Muscle of leg (tissue), 11 donors: ENCODE results near the gene BLOC1S2. TPM values are rescaled to one million over a fixed set of nuclear protein-coding genes. Genes with fewer than 3 reads are reported as not detected.
"Not testable (repeated sequence)": the region's sequence is repeated elsewhere in the genome, so short reads cannot be mapped to it uniquely, and the experiment has no call there.

Experiments
- DNase-seq: peaks from one replicate; pipeline ENCODE4 v3.0.0; 2013
- H3K27ac ChIP-seq: one replicate; pipeline ENCODE4 v1.5.1; 2013; ENCODE audit warnings: mild to moderate bottlenecking, low read length, control low read depth
- H3K27me3 ChIP-seq: one replicate; pipeline ENCODE4 v1.6.1; 2013; ENCODE audit warnings: low read length; ENCODE audit not compliant: control insufficient read depth, insufficient read depth
- H3K36me3 ChIP-seq: one replicate; pipeline ENCODE4 v1.6.1; 2013; ENCODE audit warnings: low read length; ENCODE audit not compliant: control insufficient read depth, insufficient read depth
- H3K4me1 ChIP-seq: one replicate; pipeline ENCODE4 v1.6.1; 2013; ENCODE audit warnings: low read length; ENCODE audit not compliant: control insufficient read depth, insufficient read depth
- H3K4me3 ChIP-seq: one replicate; pipeline ENCODE4 v1.5.1; 2013; ENCODE audit warnings: low read length, control low read depth
- H3K9me3 ChIP-seq: replicated peaks from 2 replicates; pipeline ENCODE4 v1.6.1; 2013; ENCODE audit warnings: low read depth, low read length; ENCODE audit not compliant: control insufficient read depth
- WGBS: methylation state at CpG from one replicate; pipeline ENCODE4 v1.1.5; 2013; ENCODE audit warnings: missing lambda C conversion rate; ENCODE audit not compliant: insufficient coverage; 5-methylcytosine and 5-hydroxymethylcytosine counted together
- polyA plus RNA-seq, 8 donors: library from polyadenylated mRNA; unstranded; fragments of 120-200 nt; gene quantifications; one replicate each; pipeline versions ENCODE4 v1.2.1 to v1.2.3, GENCODE V29; 2013; ENCODE audit warnings: inconsistent platforms in 1 of 8, low replicate concordance in 1 of 8; ENCODE audit not compliant: insufficient read length in 8 of 8, insufficient read depth in 1 of 8
- total RNA-seq: library from RNA; stranded (reverse); fragments of 120-200 nt; gene quantifications from one replicate; pipeline ENCODE4 v1.2.4, GENCODE V29; 2013

Gene BLOC1S2
- total and polyA plus RNA-seq, 9 donors: 22.7 to 32.7 (median 26.0) TPM

DNA sequence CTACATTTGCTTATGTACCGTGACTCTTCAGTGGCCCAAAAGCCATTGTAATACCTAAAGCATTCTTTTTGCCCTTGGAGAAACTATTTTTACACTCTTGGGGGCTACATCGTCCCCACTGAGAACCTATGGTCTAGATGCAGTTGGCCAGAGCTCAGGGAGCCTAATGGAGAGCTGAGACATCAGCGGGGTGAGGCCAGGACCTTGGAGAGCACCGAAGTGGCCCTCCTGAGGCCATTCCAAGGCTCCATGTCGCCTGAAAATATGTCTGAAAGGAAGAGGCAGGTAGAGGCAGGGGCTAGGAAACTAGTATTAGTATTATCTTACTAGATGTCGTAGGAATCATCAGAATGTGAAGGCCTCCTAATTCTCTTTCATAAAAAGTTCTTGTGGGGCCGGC lies 38.7 kb upstream of the BLOC1S2 start:
- H3K9me3 ChIP-seq: no peaks in the 10 kb centered on the region
- no peak overlapping the region for H3K27ac ChIP-seq
- no peak for DNase-seq
- H3K36me3 ChIP-seq: no peaks in the 10 kb centered on the region
- H3K4me3 ChIP-seq: no peak overlapping the region
- H3K27me3 ChIP-seq: peaks cover 14% of the 10 kb centered on the region
- H3K4me1 ChIP-seq: peaks cover 5% of the 10 kb centered on the region
- WGBS: 30% methylated on average over 4 of the region's 7 CpGs

DNA sequence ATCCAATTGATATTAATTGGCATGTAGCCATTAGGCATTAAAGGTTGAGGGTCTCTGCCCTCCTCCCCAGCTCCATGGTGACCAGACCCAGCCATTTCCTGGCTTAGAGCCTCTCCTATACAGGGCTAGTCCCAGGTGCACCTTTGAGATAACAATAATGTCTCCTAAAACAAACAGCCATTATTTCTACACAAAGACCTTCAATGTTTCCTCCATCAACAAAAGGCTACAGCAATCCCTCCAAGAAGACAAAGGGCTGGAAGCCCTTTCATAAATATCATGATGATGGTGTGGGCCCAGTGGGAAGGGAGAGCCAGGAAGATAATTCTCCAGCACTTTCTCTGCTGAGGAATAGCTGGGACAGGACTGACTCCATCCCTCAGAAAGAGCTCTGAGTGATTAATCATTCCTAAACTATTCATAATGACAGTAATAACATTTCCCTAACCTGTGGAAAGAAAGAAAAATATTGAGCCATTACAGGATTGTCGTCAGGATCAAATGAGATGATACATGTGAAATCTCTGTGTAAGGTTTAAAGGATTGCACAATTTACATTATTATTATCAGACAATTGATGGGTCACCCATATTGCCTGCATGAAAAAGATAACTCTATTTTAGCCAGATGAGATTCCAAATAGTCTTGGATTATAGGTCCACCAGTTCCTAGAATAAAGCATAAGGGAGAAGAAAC lies 33.4 kb upstream of the BLOC1S2 start:
- Histone ChIP-seq H3K4me1 (no peaks in the 10 kb centered on the region), H3K9me3 (no peaks in the 10 kb centered on the region), H3K27ac (no peak overlapping the region), H3K4me3 (no peak overlapping the region), H3K27me3 (peaks cover 2% of the 10 kb centered on the region), H3K36me3 (no peaks in the 10 kb centered on the region)
- WGBS: no CpG with 5 or more reads among the region's 1 CpG
- DNase-seq: no peak

DNA sequence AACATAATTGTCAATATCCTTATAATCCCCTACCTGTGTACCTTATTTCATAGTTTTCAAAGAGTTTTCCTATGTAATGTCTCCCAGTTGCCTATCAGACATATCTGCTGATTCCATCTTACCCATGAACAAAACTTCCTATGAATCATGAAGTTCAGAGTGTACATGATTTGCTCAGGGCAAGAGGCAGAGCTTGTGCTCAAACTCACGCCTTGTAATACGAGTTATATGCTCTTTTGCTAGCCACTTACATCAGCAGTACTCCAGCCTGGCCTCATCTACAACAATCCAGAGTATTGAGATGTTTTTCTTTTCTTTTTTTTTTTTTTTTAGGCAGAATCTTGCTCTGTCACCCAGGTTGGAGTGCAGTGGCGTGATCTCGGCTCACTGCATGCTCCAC lies 31.7 kb upstream of the BLOC1S2 start:
- Histone ChIP-seq H3K27me3 (peaks cover 6% of the 10 kb centered on the region), H3K27ac (no peak overlapping the region), H3K36me3 (no peaks in the 10 kb centered on the region), H3K4me3 (no peak overlapping the region), H3K9me3 (no peaks in the 10 kb centered on the region), H3K4me1 (no peaks in the 10 kb centered on the region)
- WGBS: no CpG with 5 or more reads among the region's 4 CpGs
- no peak for DNase-seq

DNA sequence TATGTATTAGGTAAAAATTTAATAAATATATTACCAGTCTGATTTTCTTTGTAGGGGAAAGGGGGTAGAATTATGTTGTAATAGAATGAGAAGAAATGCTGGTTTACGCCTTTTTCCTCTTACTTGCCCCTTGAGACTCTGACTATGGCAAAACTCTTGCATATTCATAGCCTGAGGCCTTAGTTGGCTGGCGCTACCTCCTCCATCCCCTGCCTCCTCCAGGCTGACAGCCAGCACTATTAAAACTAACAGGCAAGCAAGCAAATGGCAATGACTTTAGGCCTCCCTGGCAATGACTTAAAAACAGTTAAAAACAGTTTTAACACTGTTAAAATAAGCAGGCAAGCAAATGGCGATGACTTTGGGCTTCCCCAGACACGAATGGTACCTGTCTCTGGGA lies 29.1 kb upstream of the BLOC1S2 start:
- no peak overlapping the region for H3K27ac ChIP-seq
- peaks cover 6% of the 10 kb centered on the region for H3K27me3 ChIP-seq
- no peak overlapping the region for H3K4me3 ChIP-seq
- no peaks in the 10 kb centered on the region for H3K36me3 ChIP-seq
- H3K9me3 ChIP-seq: no peaks in the 10 kb centered on the region
- 71% methylated on average over 3 of the region's 4 CpGs for WGBS
- no peak for DNase-seq
- no peaks in the 10 kb centered on the region for H3K4me1 ChIP-seq

GRCh38 chr10:100311298-100311697 lies 24.8 kb upstream of the BLOC1S2 start:
- H3K27me3 ChIP-seq: peaks cover 10% of the 10 kb centered on the region
- WGBS: no CpG with 5 or more reads among the region's 4 CpGs
- H3K4me3 ChIP-seq: no peak overlapping the region
- no peaks in the 10 kb centered on the region for H3K4me1 ChIP-seq
- no peaks in the 10 kb centered on the region for H3K9me3 ChIP-seq
- H3K27ac ChIP-seq: no peak overlapping the region
- no peak for DNase-seq
- no peaks in the 10 kb centered on the region for H3K36me3 ChIP-seq

- no CpG with 5 or more reads among the region's 3 CpGs for WGBS
- Histone ChIP-seq H3K27ac (no peak overlapping the region), H3K4me1 (no peaks in the 10 kb centered on the region), H3K36me3 (no peaks in the 10 kb centered on the region), H3K27me3 (peaks cover 10% of the 10 kb centered on the region), H3K4me3 (no peak overlapping the region), H3K9me3 (no peaks in the 10 kb centered on the region)
- DNase-seq: no peak
Measured at GRCh38 chr10:100307684-100308083, 21.2 kb upstream of the BLOC1S2 start.

DNA sequence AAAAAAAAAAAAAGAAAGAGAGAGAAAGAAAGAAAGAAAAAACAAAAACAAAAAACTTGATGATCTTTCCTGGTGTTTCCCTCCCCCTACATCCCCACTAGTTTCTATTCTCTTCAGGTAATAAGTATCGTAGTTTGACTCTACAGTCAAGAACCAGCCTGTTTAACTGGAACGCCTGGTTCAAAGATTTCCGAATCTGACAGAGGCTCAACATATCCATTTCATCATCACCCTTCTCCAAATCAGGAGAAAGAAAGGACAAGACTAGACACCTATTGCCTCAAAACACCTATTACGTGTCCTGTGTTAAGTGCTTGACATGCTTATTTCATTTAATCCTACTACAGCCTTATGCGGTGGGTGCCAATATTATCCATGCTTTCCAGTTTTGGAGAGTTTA lies 20.4 kb upstream of the BLOC1S2 start:
- DNase-seq: no peak
- Histone ChIP-seq H3K4me1 (no peaks in the 10 kb centered on the region), H3K27me3 (peaks cover 10% of the 10 kb centered on the region), H3K4me3 (no peak overlapping the region), H3K27ac (no peak overlapping the region), H3K36me3 (no peaks in the 10 kb centered on the region), H3K9me3 (no peaks in the 10 kb centered on the region)
- WGBS: 100% methylated on average over 1 of the region's 5 CpGs

DNA sequence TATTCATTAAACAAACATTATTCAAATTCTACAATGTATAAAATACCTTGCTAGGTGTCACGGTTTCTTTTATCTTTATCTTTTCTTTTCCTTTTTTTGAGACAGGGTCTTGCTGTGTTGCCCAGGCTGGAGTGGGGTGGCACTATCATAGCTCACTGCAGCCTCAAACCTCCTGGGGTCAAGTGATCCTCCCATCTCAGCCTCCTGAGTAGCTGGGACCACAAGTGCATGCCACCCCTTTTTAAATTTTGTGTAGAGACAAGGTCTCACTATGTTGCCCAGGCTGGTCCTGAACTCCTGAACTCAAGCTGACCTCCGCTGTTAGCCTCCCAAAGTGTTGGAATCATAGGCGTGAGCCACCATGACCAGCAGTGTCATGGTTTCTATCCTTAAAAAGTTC lies 17.9 kb upstream of the BLOC1S2 start:
- Histone ChIP-seq H3K4me1 (no peaks in the 10 kb centered on the region), H3K36me3 (no peaks in the 10 kb centered on the region), H3K27ac (no peak overlapping the region), H3K27me3 (peaks cover 10% of the 10 kb centered on the region), H3K9me3 (no peaks in the 10 kb centered on the region), H3K4me3 (no peak overlapping the region)
- no peak for DNase-seq
- 92% methylated on average over 2 of the region's 3 CpGs for WGBS

DNA sequence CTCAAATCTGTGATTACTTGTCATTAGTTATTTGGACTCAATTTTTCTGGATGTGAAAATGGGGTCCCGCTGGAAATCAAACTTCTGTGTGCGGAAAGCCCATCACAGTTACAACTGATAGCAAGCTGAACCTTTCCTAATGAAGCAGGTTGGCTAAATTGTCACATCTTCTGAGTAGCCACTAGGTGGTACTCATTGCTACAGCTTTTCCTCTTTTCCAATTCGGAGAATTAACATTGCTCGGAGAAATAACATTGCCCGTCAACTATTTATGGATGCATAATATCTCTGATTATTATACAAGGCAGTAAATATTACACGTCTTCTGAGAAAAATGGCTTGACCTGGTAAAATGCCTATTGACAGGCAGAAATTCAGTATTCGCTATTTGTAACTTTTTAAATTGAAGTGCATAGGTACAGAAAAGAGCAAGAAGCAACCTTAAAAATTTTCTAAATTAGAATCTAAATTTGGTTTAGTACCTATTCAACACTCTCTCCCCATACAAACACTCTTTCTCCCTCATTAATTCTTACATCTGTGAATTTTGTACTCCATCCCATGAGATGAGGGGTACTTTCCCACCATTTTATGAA lies 17.3 kb upstream of the BLOC1S2 start:
- no peak overlapping the region for H3K27ac ChIP-seq

DNA sequence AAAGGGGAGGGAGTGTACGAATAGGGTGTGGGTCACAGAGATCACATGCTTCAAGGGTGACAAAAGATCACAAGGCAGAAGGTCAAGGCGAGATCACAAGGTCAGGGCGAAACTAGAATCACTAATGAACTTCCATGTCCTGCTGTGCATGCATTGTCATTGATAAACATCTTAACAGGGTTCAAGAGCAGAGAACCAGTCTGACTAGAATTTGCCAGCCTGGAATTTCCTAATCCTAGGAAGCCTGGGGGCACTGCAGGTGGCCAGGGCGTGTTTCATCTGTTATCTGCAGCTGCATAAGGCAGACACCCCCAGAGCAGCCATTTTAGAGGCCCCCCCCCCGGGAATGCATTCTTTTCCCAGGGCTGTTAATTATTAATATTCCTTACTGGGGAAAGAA lies 14.6 kb upstream of the BLOC1S2 start:
- not testable (repeated sequence) for H3K36me3 ChIP-seq, DNase-seq, H3K27me3 ChIP-seq, H3K4me1 ChIP-seq, H3K4me3 ChIP-seq, H3K9me3 ChIP-seq, H3K27ac ChIP-seq
- 83% methylated on average over 1 of the region's 5 CpGs for WGBS

More for the DNA sequence above, 17.3 kb upstream of the BLOC1S2 start:
- Histone ChIP-seq H3K36me3 (no peaks in the 10 kb centered on the region), H3K4me1 (no peaks in the 10 kb centered on the region), H3K27me3 (peaks cover 10% of the 10 kb centered on the region), H3K9me3 (no peaks in the 10 kb centered on the region), H3K4me3 (no peak overlapping the region)
- peak; percentile 21 for DNase-seq
- WGBS: 54% methylated on average over 2 of the region's 7 CpGs
